GM18520 (cell line): ENCODE measurements around the gene NTM.

Experiments
- ATAC-seq: cut with Tn5 transposase; IDR thresholded peaks from one replicate; pipeline ENCODE4 v1.9.1; 2021; ENCODE audit not compliant: unreplicated experiment

The NTM gene

GRCh38 chr11:132123449-132123848 is 753.0 kb downstream of the NTM start:
- ATAC-seq = no peak

GRCh38 chr11:132123854-132124835 is 753.7 kb downstream of the NTM start:
- ATAC-seq = peak; percentile 48

- no peak for ATAC-seq
Measured at GRCh38 chr11:132125988-132126871, 755.8 kb downstream of the NTM start.

GRCh38 chr11:132126973-132127899 is 756.8 kb downstream of the NTM start:
- no peak for ATAC-seq

GRCh38 chr11:132127900-132128288 is 757.5 kb downstream of the NTM start:
- no peak for ATAC-seq

GRCh38 chr11:132131047-132131446 is 760.6 kb downstream of the NTM start:
- ATAC-seq = no peak

GRCh38 chr11:132131961-132132360 is 761.5 kb downstream of the NTM start:
- no peak for ATAC-seq

GRCh38 chr11:132134322-132134721 is 763.9 kb downstream of the NTM start:
- ATAC-seq = no peak

- ATAC-seq = no peak
Measured at GRCh38 chr11:132137289-132137980, 767.0 kb downstream of the NTM start.

- no peak for ATAC-seq
Measured at GRCh38 chr11:132137981-132138313, 767.5 kb downstream of the NTM start.

GRCh38 chr11:132139181-132139580 is 768.8 kb downstream of the NTM start:
- no peak for ATAC-seq

- no peak for ATAC-seq
Measured at GRCh38 chr11:132140056-132140455, 769.6 kb downstream of the NTM start.

GRCh38 chr11:132142121-132142520 is 771.7 kb downstream of the NTM start:
- no peak for ATAC-seq

GRCh38 chr11:132142554-132142953 is 772.1 kb downstream of the NTM start:
- no peak for ATAC-seq

GRCh38 chr11:132147464-132147863 is 777.0 kb downstream of the NTM start:
- ATAC-seq = no peak

GRCh38 chr11:132154781-132155180 is 784.4 kb downstream of the NTM start:
- ATAC-seq = no peak

GRCh38 chr11:132158091-132158490 is 787.7 kb downstream of the NTM start:
- no peak for ATAC-seq

- ATAC-seq = no peak
Measured at GRCh38 chr11:132158696-132159095, 788.3 kb downstream of the NTM start.

- ATAC-seq = no peak
Measured at GRCh38 chr11:132161403-132162078, 791.1 kb downstream of the NTM start.
